Smooth muscle cell (in vitro differentiated cells): ENCODE measurements around the gene KIRREL3. TPM values are rescaled to one million over a fixed set of nuclear protein-coding genes. Genes with fewer than 3 reads are reported as not detected.

Experiments used
- DNase-seq: peaks from one replicate; lab custom pipeline; 2025; ENCODE audit not compliant: unreplicated experiment; lab: John Stamatoyannopoulos, UW
- H2AFZ ChIP-seq: fragments of 200-600 bp; sonication (generic); 2 replicates; pipeline ENCODE4 v1.6.0; 2016; ENCODE audit warnings: antibody characterized with exemption, low read depth, mild to moderate bottlenecking
- H3F3A ChIP-seq: fragments of 200-600 bp; sonication (generic); 2 replicates; pipeline ENCODE4 v1.6.0; 2017; ENCODE audit warnings: antibody characterized with exemption, low read depth
- H3K27ac ChIP-seq: fragments of 200-600 bp; sonication (generic); 2 replicates; pipeline ENCODE4 v1.5.1; 2016; ENCODE audit warnings: low read depth, mild to moderate bottlenecking
- H3K27me3 ChIP-seq: fragments of 200-600 bp; sonication (generic); 2 replicates; pipeline ENCODE4 v1.6.1; 2016; ENCODE audit warnings: low read depth, mild to moderate bottlenecking
- H3K36me3 ChIP-seq: fragments of 200-600 bp; sonication (generic); 2 replicates; pipeline ENCODE4 v1.5.1; 2016; ENCODE audit warnings: low read depth
- H3K4me1 ChIP-seq: fragments of 200-600 bp; sonication (generic); 2 replicates; pipeline ENCODE4 v1.5.1; 2016; ENCODE audit warnings: low read depth
- H3K4me2 ChIP-seq: fragments of 200-600 bp; sonication (generic); 2 replicates; pipeline ENCODE4 v1.6.0; 2016; ENCODE audit warnings: mild to moderate bottlenecking
- H3K4me3 ChIP-seq: fragments of 200-600 bp; sonication (generic); 2 replicates; pipeline ENCODE4 v1.5.1; 2016; ENCODE audit warnings: mild to moderate bottlenecking
- H3K79me2 ChIP-seq: fragments of 200-600 bp; sonication (generic); 2 replicates; pipeline ENCODE4 v1.6.0; 2016; ENCODE audit warnings: low read depth, mild to moderate bottlenecking
- H3K9ac ChIP-seq: fragments of 200-600 bp; sonication (generic); 2 replicates; pipeline ENCODE4 v1.6.0; 2016; ENCODE audit warnings: low read depth
- H3K9me3 ChIP-seq: fragments of 200-600 bp; sonication (generic); replicated peaks from 2 replicates; pipeline ENCODE4 v1.5.1; 2016; ENCODE audit warnings: low read depth
- H4K20me1 ChIP-seq: fragments of 200-600 bp; sonication (generic); 2 replicates; pipeline ENCODE4 v1.6.0; 2016; ENCODE audit warnings: low read depth
- CTCF ChIP-seq: fragments of 200-600 bp; sonication (generic); IDR thresholded peaks from 2 replicates; pipeline ENCODE4 v1.5.1; 2017; ENCODE audit warnings: borderline replicate concordance, mild to moderate bottlenecking, antibody characterized with exemption; ENCODE audit not compliant: insufficient read depth, poor library complexity, severe bottlenecking
- WGBS: methylation state at CpG from one replicate; pipeline ENCODE4 v1.1.7; 2016; ENCODE audit warnings: low lambda C conversion rate; 5-methylcytosine and 5-hydroxymethylcytosine counted together
- polyA plus RNA-seq: library from polyadenylated mRNA; unstranded; fragments of >200 nt; fragmentation: Nextera tagmentation; extraction: Ambion mirVana; gene quantifications from 2 replicates; pipeline ENCODE4 v1.2.1, GENCODE V29; 2016
- total RNA-seq: library from RNA; depleted of rRNA; stranded (reverse); fragments of >200 nt; gene quantifications from 2 replicates; pipeline ENCODE4 v1.2.3, GENCODE V29; 2014

Gene KIRREL3
- total and polyA plus RNA-seq, 2 experiments from 2014 or later = 1.2 TPM; not detected in 1

- H3K4me2 ChIP-seq = no peak overlapping the region
- no peaks in the 10 kb centered on the region for H4K20me1 ChIP-seq
- no peaks in the 10 kb centered on the region for H3F3A ChIP-seq
- H3K27me3 ChIP-seq = no peaks in the 10 kb centered on the region
- WGBS = 80% methylated on average over 7 of the region's 7 CpGs
- H3K4me3 ChIP-seq = no peak overlapping the region
- H3K9me3 ChIP-seq = no peaks in the 10 kb centered on the region
- no peak for TF ChIP-seq CTCF
- H3K9ac ChIP-seq = no peak overlapping the region
- H3K79me2 ChIP-seq = no peaks in the 10 kb centered on the region
- no peak overlapping the region for H3K27ac ChIP-seq
- H3K36me3 ChIP-seq = no peaks in the 10 kb centered on the region
- peaks cover 11% of the 10 kb centered on the region for H3K4me1 ChIP-seq
- H2AFZ ChIP-seq = no peak overlapping the region
- DNase-seq = no peak
These were observed 355.4 kb downstream of the KIRREL3 start for GRCh38 chr11:126645186-126645585.

- H3K4me1 ChIP-seq = peaks cover 12% of the 10 kb centered on the region
- 80% methylated on average over 12 of the region's 12 CpGs for WGBS
- H4K20me1 ChIP-seq = no peaks in the 10 kb centered on the region
These were observed 360.4 kb downstream of the KIRREL3 start for GRCh38 chr11:126640186-126640585.

GRCh38 chr11:126639692-126640091 lies 360.9 kb downstream of the KIRREL3 start:
- Histone ChIP-seq H3K9me3 (no peaks in the 10 kb centered on the region), H3K79me2 (no peaks in the 10 kb centered on the region), H3K36me3 (no peaks in the 10 kb centered on the region), H3K4me3 (no peak overlapping the region), H3K9ac (no peak overlapping the region), H3K4me1 (peaks cover 12% of the 10 kb centered on the region), H3K27me3 (peaks cover 6% of the 10 kb centered on the region), H2AFZ (no peak overlapping the region), H3K27ac (no peak overlapping the region), H3F3A (peaks cover 5% of the 10 kb centered on the region), H3K4me2 (no peak overlapping the region), H4K20me1 (no peaks in the 10 kb centered on the region)
- 91% methylated on average over 3 of the region's 3 CpGs for WGBS
- DNase-seq = no peak
- no peak for TF ChIP-seq CTCF

More at GRCh38 chr11:126640186-126640585, 360.4 kb downstream of the KIRREL3 start:
- no peaks in the 10 kb centered on the region for H3K9me3 ChIP-seq
- H3K27ac ChIP-seq = no peak overlapping the region
- H3K79me2 ChIP-seq = no peaks in the 10 kb centered on the region
- H3K4me3 ChIP-seq = no peak overlapping the region
- DNase-seq = no peak
- H3K36me3 ChIP-seq = no peaks in the 10 kb centered on the region
- TF ChIP-seq CTCF = no peak
- no peak overlapping the region for H3K4me2 ChIP-seq
- H3K27me3 ChIP-seq = peaks cover under 1% of the 10 kb centered on the region
- peaks cover 5% of the 10 kb centered on the region for H3F3A ChIP-seq
- H2AFZ ChIP-seq = no peak overlapping the region
- no peak overlapping the region for H3K9ac ChIP-seq

- no peak for TF ChIP-seq CTCF
- H3K79me2 ChIP-seq = no peaks in the 10 kb centered on the region
- 81% methylated on average over 5 of the region's 5 CpGs for WGBS
- no peak overlapping the region for H2AFZ ChIP-seq
- no peak overlapping the region for H3K27ac ChIP-seq
- H3F3A ChIP-seq = peaks cover 5% of the 10 kb centered on the region
- no peaks in the 10 kb centered on the region for H3K9me3 ChIP-seq
- H4K20me1 ChIP-seq = no peaks in the 10 kb centered on the region
- H3K36me3 ChIP-seq = no peaks in the 10 kb centered on the region
- H3K4me2 ChIP-seq = no peak overlapping the region
- peaks cover 12% of the 10 kb centered on the region for H3K4me1 ChIP-seq
- DNase-seq = no peak
- H3K4me3 ChIP-seq = no peak overlapping the region
- no peak overlapping the region for H3K9ac ChIP-seq
- peaks cover 7% of the 10 kb centered on the region for H3K27me3 ChIP-seq
These were observed 361.9 kb downstream of the KIRREL3 start for GRCh38 chr11:126638648-126639047.
